ENCODE data around the gene HPCAL1. TPM values are rescaled to one million over a fixed set of nuclear protein-coding genes. Genes with fewer than 3 reads are reported as not detected.
"Not testable (repeated sequence)": the region's sequence is repeated elsewhere in the genome, so short reads cannot be mapped to it uniquely, and the experiment has no call there.

Gene HPCAL1
- total RNA-seq, 1 experiment from 2014 or later = 60.9 TPM

GRCh38 chr2:10437806-10438205 lies 135.1 kb downstream of the HPCAL1 start:
- no peak for DNase-seq (ENCODE audit: low read depth)

- DNase-seq (ENCODE audit: low read depth) = no peak
These were observed 136.0 kb downstream of the HPCAL1 start for GRCh38 chr2:10438688-10439087.

- no peak for DNase-seq (ENCODE audit: low read depth)
These were observed 136.6 kb downstream of the HPCAL1 start for GRCh38 chr2:10439185-10439879.

GRCh38 chr2:10439971-10440370 lies 137.3 kb downstream of the HPCAL1 start:
- no peak for DNase-seq (ENCODE audit: low read depth)

DNA sequence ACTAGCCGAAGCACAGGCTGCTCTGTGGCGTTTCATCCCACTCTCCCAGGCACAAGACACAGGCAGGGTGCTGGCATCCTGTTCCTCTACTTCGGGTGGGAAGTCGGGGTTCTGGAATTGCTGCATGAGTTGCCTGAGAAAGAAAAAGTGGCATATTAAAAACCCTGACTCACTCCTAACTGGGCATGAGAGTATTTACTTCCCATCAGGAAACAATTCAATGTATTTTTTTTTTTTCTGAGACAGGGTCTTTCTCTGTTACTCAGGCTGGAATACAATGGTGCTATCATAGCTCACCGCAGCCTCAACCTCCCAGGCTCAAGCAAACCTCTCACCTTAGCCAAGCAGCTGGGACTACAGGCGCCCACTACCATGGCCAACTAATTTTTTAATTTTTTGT lies 138.0 kb downstream of the HPCAL1 start:
- no peak for DNase-seq (ENCODE audit: low read depth)

DNA sequence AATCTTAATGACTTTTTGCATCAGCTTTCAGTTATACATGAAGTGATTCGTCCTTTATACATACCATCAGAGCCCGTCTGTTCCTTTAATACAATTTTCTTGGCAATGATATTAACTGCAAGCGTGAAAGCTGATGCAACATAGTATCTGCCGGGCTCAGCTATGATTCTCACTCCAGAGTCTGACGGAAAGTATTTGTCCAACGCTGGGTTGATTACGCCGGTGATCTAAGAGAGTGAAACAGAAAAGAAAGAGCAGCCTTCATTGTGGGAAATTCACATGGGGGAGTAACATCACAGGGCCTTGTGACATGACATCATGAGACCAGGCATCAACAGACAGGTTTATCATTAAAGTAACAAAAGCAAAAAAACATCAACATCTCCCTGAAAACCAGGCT lies 139.2 kb downstream of the HPCAL1 start:
- no peak for DNase-seq (ENCODE audit: low read depth)

GRCh38 chr2:10442469-10443126 lies 139.9 kb downstream of the HPCAL1 start:
- DNase-seq (ENCODE audit: low read depth) = not testable (repeated sequence)

DNA sequence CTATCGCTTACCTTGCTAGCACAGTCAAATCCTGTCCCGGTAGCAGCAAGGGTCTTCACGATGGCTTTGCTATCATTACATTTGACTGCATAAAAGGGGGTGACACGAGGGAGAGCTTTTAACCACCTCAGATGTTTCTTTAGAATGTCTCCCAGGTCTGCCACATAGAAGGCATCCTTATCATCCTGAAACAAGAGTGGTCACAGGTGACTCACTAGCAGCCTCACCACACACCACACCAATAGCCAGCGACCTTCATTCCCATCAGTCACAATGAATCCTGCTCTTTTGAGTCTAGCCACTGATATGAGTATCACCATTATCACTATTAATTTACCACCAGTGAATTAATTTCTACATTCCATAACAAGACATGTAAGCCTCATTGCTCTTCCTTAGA lies 141.8 kb downstream of the HPCAL1 start:
- no peak for DNase-seq (ENCODE audit: low read depth)

DNA sequence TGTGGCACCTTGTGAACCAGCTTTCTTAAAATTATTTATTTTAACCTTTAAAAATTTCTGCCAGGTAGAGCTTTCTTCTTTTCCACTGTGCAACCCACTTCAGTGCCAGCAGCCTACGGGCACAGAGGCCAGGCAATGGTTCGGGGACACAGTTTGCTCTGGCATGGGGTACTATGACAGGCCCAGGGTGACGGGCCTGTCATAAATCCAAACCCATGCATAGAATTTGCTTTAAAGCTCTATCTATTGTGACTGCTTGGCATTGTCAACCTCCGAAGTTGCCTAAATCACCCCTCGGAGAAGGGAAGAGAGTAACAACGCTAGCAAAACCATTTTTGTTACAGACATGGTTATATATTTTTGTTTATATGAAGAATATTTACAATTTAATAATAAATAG lies 143.9 kb downstream of the HPCAL1 start:
- DNase-seq (ENCODE audit: low read depth) = no peak

DNA sequence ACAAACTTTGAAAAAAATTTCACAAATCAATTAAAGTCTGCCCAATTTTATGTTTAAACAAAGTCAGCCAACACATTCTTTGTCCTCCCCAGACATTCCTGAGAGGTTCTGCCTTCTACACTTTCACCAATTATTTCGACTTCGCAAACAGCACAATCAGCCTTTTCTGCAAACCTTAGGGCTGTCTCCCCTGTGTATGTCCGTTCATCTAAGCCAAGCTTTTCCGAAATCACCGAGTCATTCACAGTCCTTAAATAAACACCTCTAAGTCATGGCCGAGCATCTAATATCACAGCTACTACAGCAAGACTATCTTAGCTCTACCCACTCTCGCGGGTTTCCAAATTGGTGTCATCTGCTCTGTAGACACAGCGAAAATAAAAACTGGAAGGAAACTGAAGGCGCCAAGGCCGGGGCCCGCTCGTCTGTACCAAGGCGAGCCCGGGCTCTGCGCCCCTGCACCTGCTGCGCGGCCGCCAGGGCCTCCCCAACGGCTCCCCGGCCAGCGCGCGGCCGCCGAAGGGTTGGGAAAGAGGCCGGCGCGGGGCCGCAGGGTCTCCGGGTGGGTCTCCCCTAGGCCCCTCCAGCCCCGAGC lies 144.7 kb downstream of the HPCAL1 start:
- DNase-seq (ENCODE audit: low read depth) = no peak

- DNase-seq (ENCODE audit: low read depth) = peak; percentile 98
These were observed 145.3 kb downstream of the HPCAL1 start, which contains the start of gene ODC1 for GRCh38 chr2:10447895-10448575. Gene ODC1 (minus strand): TSS chr2:10448327. CDS start chr2:10445032, 3,295 bp downstream.

GRCh38 chr2:10448576-10449485 lies 146.1 kb downstream of the HPCAL1 start:
- no peak for DNase-seq (ENCODE audit: low read depth)

DNA sequence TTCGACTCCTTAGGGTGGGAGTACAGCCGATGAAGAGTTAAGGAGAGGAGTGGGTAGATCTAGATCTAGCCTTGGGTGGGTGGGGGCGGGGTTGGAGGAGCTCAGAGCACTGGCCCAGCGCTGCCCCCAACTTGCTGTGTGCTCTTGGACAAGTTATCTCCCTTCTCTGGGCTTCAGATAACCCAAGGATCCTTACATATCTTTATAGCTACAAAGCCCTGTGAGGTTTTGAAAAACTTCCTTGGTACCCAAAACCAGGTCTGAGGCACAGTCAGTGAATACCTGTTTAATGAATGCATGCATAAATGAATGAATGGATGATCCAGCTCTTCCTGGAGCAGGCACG lies 146.8 kb downstream of the HPCAL1 start:
- no peak for DNase-seq (ENCODE audit: low read depth)

DNA sequence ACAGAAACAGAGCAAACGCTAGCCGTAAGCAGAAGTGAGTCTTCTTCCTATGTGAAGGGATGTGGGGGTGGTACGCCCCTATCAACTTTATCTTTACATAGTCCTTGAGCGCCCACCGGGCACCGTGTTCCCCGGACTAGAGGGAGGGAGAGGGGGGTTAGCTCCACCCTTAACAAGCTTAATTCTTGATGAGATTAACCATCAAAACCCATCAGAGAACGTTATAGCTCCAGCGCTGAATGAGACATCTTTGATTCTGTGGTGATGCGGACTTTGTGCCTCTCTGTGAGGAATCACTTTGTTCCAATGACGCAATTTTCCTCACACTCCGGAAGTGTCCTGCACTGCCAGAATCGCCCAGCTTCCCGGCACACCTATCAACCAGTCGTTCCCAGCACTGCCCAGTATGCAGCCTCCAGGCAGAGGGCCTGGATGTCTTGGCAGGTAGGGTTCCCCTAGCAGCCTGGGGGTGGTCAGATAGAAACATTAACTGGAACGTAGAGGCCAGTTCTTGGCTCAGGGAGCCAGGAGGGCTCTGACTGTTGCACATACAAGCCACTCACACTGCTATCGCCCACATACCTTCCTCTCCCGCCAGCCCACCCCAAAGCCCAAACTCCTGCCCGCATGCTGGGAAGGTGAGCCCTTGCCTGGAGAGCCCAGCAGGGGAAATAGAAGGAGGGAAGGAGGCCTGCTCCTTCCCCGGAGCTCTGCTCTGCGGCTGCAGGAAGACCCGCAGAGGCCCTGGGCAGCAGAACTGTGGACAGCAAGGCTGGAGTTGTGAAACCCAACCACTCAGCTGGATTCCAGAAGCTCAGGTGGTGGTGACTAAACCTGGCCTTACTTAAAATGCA lies 147.4 kb downstream of the HPCAL1 start:
- DNase-seq (ENCODE audit: low read depth) = no peak

GRCh38 chr2:10451819-10452218 lies 149.1 kb downstream of the HPCAL1 start:
- DNase-seq (ENCODE audit: low read depth) = no peak

DNA sequence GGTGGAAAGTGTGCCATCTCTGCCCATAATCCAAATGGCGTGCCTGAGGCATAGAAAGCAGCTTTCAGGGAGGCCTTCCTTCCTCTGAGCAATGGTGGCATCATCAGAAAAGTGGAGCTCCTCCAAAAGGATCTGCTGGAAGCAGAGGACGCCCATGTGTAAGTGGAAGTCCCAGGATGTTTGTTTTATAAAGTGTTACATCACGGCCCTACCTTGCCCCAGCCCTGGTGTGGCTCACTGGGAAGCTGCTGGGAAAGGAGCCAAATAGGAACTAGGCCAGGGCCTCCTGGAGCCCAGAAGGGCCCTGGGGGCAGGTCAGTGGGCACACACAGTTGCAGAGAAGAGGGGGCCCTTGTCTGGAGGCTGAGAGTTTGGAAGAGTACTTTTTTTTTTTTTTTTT lies 149.6 kb downstream of the HPCAL1 start:
- peak; percentile 94 for DNase-seq (ENCODE audit: low read depth)

DNA sequence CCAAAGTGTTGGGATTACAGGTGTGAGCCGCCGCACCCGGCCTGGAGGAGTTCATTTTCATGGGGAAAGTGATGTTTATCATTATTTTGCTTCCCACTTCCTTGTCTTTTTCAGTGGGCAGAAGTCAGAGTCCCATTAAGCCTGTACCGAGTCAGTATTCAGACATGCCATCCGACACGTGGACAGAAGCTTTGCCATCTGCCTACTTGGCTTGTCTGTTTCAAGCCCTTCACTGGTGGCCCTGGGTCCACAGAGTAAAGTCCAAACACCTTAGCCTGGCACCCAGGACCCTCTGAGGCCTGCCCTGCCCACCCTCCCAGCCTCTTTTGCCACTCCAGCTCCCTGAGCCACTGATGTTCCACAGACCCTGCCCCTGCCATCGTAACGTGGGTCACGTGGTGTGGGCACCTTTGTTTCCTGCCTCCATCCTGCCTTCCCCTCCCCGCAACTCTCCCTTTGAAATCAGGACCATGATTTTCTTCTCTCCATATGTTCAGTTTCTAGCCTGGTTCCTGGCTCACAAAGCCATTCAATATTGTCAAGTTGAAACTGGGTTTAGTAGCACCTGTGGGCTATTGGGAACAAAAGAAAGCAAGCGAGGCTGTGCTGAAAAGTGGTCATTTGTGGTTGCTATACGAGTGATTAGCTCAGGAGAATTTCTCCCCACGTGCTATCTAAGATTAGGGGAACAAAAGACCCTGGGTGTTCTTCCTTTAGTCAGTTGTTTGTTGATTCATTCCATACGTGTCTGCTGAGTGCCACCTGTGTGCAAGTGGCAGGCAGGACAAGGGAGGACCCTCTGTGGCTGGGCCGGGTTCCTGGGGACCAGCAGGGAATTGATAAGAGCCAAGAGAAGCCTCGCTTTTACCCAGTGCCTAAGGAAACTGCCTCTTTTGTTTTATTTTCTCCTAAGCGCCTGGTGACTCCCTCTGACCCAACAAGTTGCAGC lies 150.5 kb downstream of the HPCAL1 start:
- DNase-seq (ENCODE audit: low read depth) = no peak

DNA sequence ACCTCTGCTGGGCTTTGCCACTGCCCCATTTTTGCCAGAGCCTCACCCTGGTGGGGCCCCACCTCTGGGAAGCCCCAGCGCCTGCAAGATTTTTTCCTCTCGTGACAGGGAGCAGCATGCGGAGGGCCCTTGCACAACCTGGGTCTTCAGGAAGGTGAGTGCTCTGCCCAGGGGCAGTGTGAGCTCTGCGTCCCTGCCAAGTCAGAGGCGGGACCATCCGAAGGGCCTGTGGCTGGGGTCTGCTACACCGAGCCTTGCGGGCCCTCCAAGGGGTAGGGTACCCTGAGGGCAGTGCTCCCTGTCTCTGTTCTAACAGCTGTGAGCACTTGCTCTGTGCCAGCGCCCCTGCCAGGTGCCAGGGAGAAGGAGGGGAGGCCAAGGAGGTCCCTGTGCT lies 151.2 kb downstream of the HPCAL1 start:
- DNase-seq (ENCODE audit: low read depth) = no peak

GRCh38 chr2:10454505-10454904 lies 151.8 kb downstream of the HPCAL1 start:
- no peak for DNase-seq (ENCODE audit: low read depth)
